Cardiac muscle cell (in vitro differentiated cells and primary cell): Measurements from ENCODE around the gene SERPINB4. TPM values are rescaled to one million over a fixed set of nuclear protein-coding genes. Genes with fewer than 3 reads are reported as not detected.
"Not testable (repeated sequence)": the region's sequence is repeated elsewhere in the genome, so short reads cannot be mapped to it uniquely, and the experiment has no call there.

ENCODE experiments used
- DNase-seq, 2 donors: peaks; one replicate each; pipeline versions ENCODE4 v3.0.0 to v3.0.0-alpha.2; 2010 to 2017; ENCODE audit warnings: low read depth in 1 of 2, low spot score in 1 of 2
- H3K27ac ChIP-seq: fragments of 200-600 bp; sonication (generic); 2 replicates; pipeline ENCODE4 v1.5.1; 2016
- H3K27me3 ChIP-seq: fragments of 200-600 bp; sonication (generic); 2 replicates; pipeline ENCODE4 v1.6.0; 2016; ENCODE audit warnings: control low read depth
- H3K36me3 ChIP-seq: fragments of 200-600 bp; sonication (generic); 2 replicates; pipeline ENCODE4 v1.5.1; 2016; ENCODE audit warnings: control low read depth
- H3K4me1 ChIP-seq: fragments of 200-600 bp; sonication (generic); 2 replicates; pipeline ENCODE4 v1.8.1; 2017; ENCODE audit warnings: low read depth, mild to moderate bottlenecking, mixed run types
- H3K4me3 ChIP-seq: fragments of 200-600 bp; sonication (generic); 2 replicates; pipeline ENCODE4 v1.5.1; 2016; ENCODE audit warnings: mild to moderate bottlenecking
- H3K9me3 ChIP-seq: fragments of 200-600 bp; sonication (generic); 2 replicates; pipeline ENCODE4 v1.5.1; 2017; ENCODE audit warnings: low read depth, mild to moderate bottlenecking, control low read depth
- CTCF ChIP-seq: IDR thresholded peaks from 2 replicates; pipeline ENCODE4 v1.5.1; 2012; ENCODE audit warnings: low read depth, mild to moderate bottlenecking, low read length
- polyA plus RNA-seq: library from polyadenylated mRNA; unstranded; fragments of >200 nt; fragmentation: Nextera tagmentation; extraction: Ambion mirVana; gene quantifications from 2 replicates; pipeline ENCODE4 v1.2.1, GENCODE V29; 2016
- total RNA-seq: library from RNA; depleted of rRNA; stranded (reverse); fragments of >200 nt; gene quantifications from 2 replicates; pipeline ENCODE4 v1.2.3, GENCODE V29; 2016

The SERPINB4 gene
- total RNA-seq (not detected in 2 replicates), polyA plus RNA-seq (not detected in 2 replicates)

- not testable (repeated sequence) for H3K27ac ChIP-seq, H3K4me1 ChIP-seq, H3K36me3 ChIP-seq, DNase-seq, H3K4me3 ChIP-seq, H3K27me3 ChIP-seq, H3K9me3 ChIP-seq
Observed at GRCh38 chr18:63644142-63644541, at the start of gene SERPINB4. Gene SERPINB4, minus strand, starts transcription at chr18:63644256. Its CDS starts 679 bp downstream, at chr18:63643577.

GRCh38 chr18:63689064-63689463 lies 45.0 kb upstream of the SERPINB4 start:
- TF ChIP-seq CTCF: no peak
- no peaks in the 10 kb centered on the region for H3K36me3 ChIP-seq
- H3K4me1 ChIP-seq: no peaks in the 10 kb centered on the region
- no peaks in the 10 kb centered on the region for H3K9me3 ChIP-seq
- no peak for DNase-seq
- no peaks in the 10 kb centered on the region for H3K27me3 ChIP-seq
- H3K4me3 ChIP-seq: no peak overlapping the region
- H3K27ac ChIP-seq: no peak overlapping the region

- no peak overlapping the region for H3K4me3 ChIP-seq
- TF ChIP-seq CTCF: no peak
- H3K9me3 ChIP-seq: no peaks in the 10 kb centered on the region
- peaks cover 3% of the 10 kb centered on the region for H3K4me1 ChIP-seq
- H3K27ac ChIP-seq: no peak overlapping the region
- DNase-seq: no peak
- no peaks in the 10 kb centered on the region for H3K36me3 ChIP-seq
- no peaks in the 10 kb centered on the region for H3K27me3 ChIP-seq
Observed at GRCh38 chr18:63686871-63687270, 42.8 kb upstream of the SERPINB4 start.

- H3K9me3 ChIP-seq: no peaks in the 10 kb centered on the region
- no peak overlapping the region for H3K27ac ChIP-seq
- H3K27me3 ChIP-seq: no peaks in the 10 kb centered on the region
- peaks cover 3% of the 10 kb centered on the region for H3K4me1 ChIP-seq
- H3K36me3 ChIP-seq: no peaks in the 10 kb centered on the region
- H3K4me3 ChIP-seq: no peak overlapping the region
- DNase-seq: no peak
- TF ChIP-seq CTCF: no peak
Observed at GRCh38 chr18:63684718-63685117, 40.7 kb upstream of the SERPINB4 start.

- Histone ChIP-seq H3K27me3 (no peaks in the 10 kb centered on the region), H3K36me3 (no peaks in the 10 kb centered on the region), H3K9me3 (no peaks in the 10 kb centered on the region), H3K4me1 (peaks cover 3% of the 10 kb centered on the region), H3K27ac (no peak overlapping the region), H3K4me3 (no peak overlapping the region)
- no peak for TF ChIP-seq CTCF
- DNase-seq: no peak
Observed at GRCh38 chr18:63683890-63684289, 39.8 kb upstream of the SERPINB4 start.

GRCh38 chr18:63683152-63683551 lies 39.1 kb upstream of the SERPINB4 start:
- Histone ChIP-seq H3K27me3 (no peaks in the 10 kb centered on the region), H3K4me1 (peaks cover 3% of the 10 kb centered on the region), H3K36me3 (no peaks in the 10 kb centered on the region), H3K9me3 (no peaks in the 10 kb centered on the region), H3K4me3 (no peak overlapping the region), H3K27ac (no peak overlapping the region)
- TF ChIP-seq CTCF: no peak
- peak; percentile 14 to 75 for DNase-seq
